Measurements from ENCODE around the gene NXPH3. TPM values are rescaled to one million over a fixed set of nuclear protein-coding genes. Genes with fewer than 3 reads are reported as not detected.

The NXPH3 gene
- total and polyA plus RNA-seq, 2 donors (not counting 1 experiment from before 2014, with no cell fraction given) = not detected

- ChIA-PET POLR2A (no interaction called here), CTCF (interaction anchor here (1.0 to 17.7 kb wide), 2 partner anchors 9 to 123 kb away, joined by 3 to 485 read pairs; partner anchors contain the start of gene SLC35B1)
- H3K27me3 ChIP-seq (replicated peaks in 1 of 4; ENCODE audit: control extremely low read depth in 1 of 4, control insufficient read depth in 3 of 4, insufficient read depth in 4 of 4, low read length in 3 of 4) = peaks cover 0 to 58% (median 25%) of the 10 kb centered on the region in 4 experiments
- H3K9ac ChIP-seq (ENCODE audit: low read length) = peak overlapping the region; percentile 56
- no peaks in the 10 kb centered on the region for H3K79me2 ChIP-seq (ENCODE audit: control insufficient read depth, insufficient read depth, low read length)
- H3K4me1 Mint-ChIP-seq = peaks cover 17% of the 10 kb centered on the region
- H3K4me3 ChIP-seq (ENCODE audit: control extremely low read depth in 1 of 5, extremely low read depth in 1 of 5, insufficient read depth in 1 of 5, low read depth in 2 of 5, low read length in 4 of 5) = peak overlapping the region in 4 of 5 experiments; percentile 1 to 39 (median 8)
- no peak overlapping the region for H3K27ac ChIP-seq (ENCODE audit: low read length in 2 of 2)
- H2AFZ ChIP-seq (ENCODE audit: insufficient read depth, low read depth, low read length, poor library complexity, severe bottlenecking) = peak overlapping the region; percentile 41
- intact Hi-C loops (cut with micrococcal nuclease) = no loop called here
- TF ChIP-seq CTCF (IDR thresholded peaks at IDR 0.05) = no peak
- peak; percentile 50 for TF ChIP-seq EZH2 (IDR thresholded peaks at IDR 0.05; ENCODE audit: borderline replicate concordance, insufficient read depth, low read depth, low read length, poor library complexity, severe bottlenecking)
- H3K36me3 ChIP-seq (replicated peaks in 1 of 2; ENCODE audit: control extremely low read depth in 1 of 2, control insufficient read depth in 1 of 2, extremely low read depth in 1 of 2, insufficient read depth in 2 of 2, low read length in 1 of 2) = no peaks in the 10 kb centered on the region
- H3K4me2 ChIP-seq (replicated peaks; ENCODE audit: low read depth, low read length, poor library complexity, severe bottlenecking) = peak overlapping the region; percentile 89
- H3K9me3 ChIP-seq (ENCODE audit: control extremely low read depth in 1 of 3, control insufficient read depth in 2 of 3, insufficient read depth in 1 of 3, low read length in 2 of 3) = peaks cover 0 to 9% (median 0%) of the 10 kb centered on the region in 3 donors
- H3K27ac Mint-ChIP-seq = no peak overlapping the region
- DNase-seq (peak; percentile 34), ATAC-seq (ENCODE audit: low read depth) (peak; percentile 15)
- H3K4me3 Mint-ChIP-seq = peak overlapping the region; percentile 80
- H4K20me1 ChIP-seq (ENCODE audit: control insufficient read depth, insufficient read depth, low read length, poor library complexity, severe bottlenecking) = no peaks in the 10 kb centered on the region
- H3K9me3 Mint-ChIP-seq (ENCODE audit: insufficient read depth) = no peaks in the 10 kb centered on the region
- H3K27me3 Mint-ChIP-seq = peaks cover 47% of the 10 kb centered on the region
- peaks cover 18 to 21% of the 10 kb centered on the region in 2 donors for H3K4me1 ChIP-seq (ENCODE audit: control insufficient read depth in 2 of 2, insufficient read depth in 2 of 2, low read length in 2 of 2)
- 2% methylated on average over 54 of the region's 68 CpGs for WGBS (ENCODE audit: insufficient coverage)
Observed at GRCh38 chr17:49576088-49576916, 631 bp downstream of the NXPH3 start.

Data from B cell (primary cell).